HG03571 (cell line): ENCODE measurements around the gene GAPDH.
"Not testable (repeated sequence)": the region's sequence is repeated elsewhere in the genome, so short reads cannot be mapped to it uniquely, and the experiment has no call there.

Experiments used
- ATAC-seq: cut with Tn5 transposase; IDR thresholded peaks from one replicate; pipeline ENCODE4 v1.9.1; 2021; ENCODE audit not compliant: unreplicated experiment

GAPDH gene

GRCh38 chr12:6528539-6529235, 5.6 kb upstream of the GAPDH start:
- ATAC-seq, result no peak

- ATAC-seq, result no peak
These were observed 5.0 kb upstream of the GAPDH start for GRCh38 chr12:6529291-6529737.

GRCh38 chr12:6530576-6531260, 3.6 kb upstream of the GAPDH start:
- ATAC-seq, result no peak

GRCh38 chr12:6532051-6532926, 2.0 kb upstream of the GAPDH start:
- no peak for ATAC-seq

- peak; percentile 6 for ATAC-seq
These were observed 1.2 kb upstream of the GAPDH start for GRCh38 chr12:6532927-6533652.

- ATAC-seq, result peak; percentile 2
These were observed 729 bp upstream of the GAPDH start for GRCh38 chr12:6533653-6533922.

GRCh38 chr12:6534695-6534944, 303 bp downstream of the GAPDH start:
- ATAC-seq, result no peak

GRCh38 chr12:6534945-6535696, 804 bp downstream of the GAPDH start:
- ATAC-seq, result no peak

GRCh38 chr12:6535697-6535946, 1.3 kb downstream of the GAPDH start:
- ATAC-seq, result no peak

GRCh38 chr12:6535960-6536847, 1.9 kb downstream of the GAPDH start:
- ATAC-seq, result no peak

- ATAC-seq, result no peak
These were observed 2.7 kb downstream of the GAPDH start for GRCh38 chr12:6536894-6537579.

- ATAC-seq, result not testable (repeated sequence)
These were observed 3.5 kb downstream of the GAPDH start for GRCh38 chr12:6537580-6538419.

GRCh38 chr12:6538420-6539313, 4.3 kb downstream of the GAPDH start:
- no peak for ATAC-seq

- ATAC-seq, result no peak
These were observed 5.0 kb downstream of the GAPDH start for GRCh38 chr12:6539314-6539682.

- ATAC-seq, result no peak
These were observed 5.4 kb downstream of the GAPDH start for GRCh38 chr12:6539707-6540134.

- no peak for ATAC-seq
These were observed 6.0 kb downstream of the GAPDH start for GRCh38 chr12:6540181-6540877.
